Measurements from ENCODE around the gene SATB2. TPM values are rescaled to one million over a fixed set of nuclear protein-coding genes. Genes with fewer than 3 reads are reported as not detected.

The SATB2 gene
- total RNA-seq, 2 donors from 2014 or later, result 0.65 to 0.82 TPM

DNA sequence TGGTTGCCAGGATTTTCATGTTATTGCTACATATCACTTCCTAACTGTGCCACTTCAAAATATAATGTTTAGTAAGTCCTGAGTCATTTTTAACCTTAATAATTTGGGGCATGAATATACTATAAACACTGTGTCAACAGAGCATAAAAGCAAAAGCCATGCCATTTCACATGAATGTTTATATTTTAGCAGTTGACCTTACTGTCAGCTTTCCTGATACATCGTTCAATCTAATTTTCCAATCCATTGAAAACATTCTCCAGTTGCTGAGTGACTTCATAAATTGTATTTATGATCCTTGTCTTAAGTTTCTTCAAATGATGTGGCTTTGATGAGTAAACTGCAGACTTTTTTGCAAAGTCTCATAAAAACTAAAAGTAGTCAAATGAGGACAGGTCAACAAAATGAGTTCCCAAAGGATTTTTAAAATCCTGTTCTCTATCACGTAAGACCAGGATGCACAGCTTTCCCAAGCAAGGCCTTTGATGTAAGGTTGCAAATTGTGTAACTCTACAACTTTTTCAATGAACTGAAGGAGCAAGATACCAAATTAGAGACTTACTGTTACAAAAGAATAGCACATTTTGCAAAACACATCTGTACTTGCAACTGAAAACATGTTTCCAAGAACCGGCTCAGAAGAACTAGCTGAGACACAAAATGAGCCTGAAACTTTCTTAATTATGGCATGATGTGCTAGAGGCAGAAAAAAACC is 117.7 kb downstream of the SATB2 start:
- DNase-seq, result no peak
- no peak overlapping the region for H3K4me3 Mint-ChIP-seq
- H3K27ac Mint-ChIP-seq, result no peak overlapping the region
- no peak for ATAC-seq (replicated peaks in 1 of 2)
- no peaks in the 10 kb centered on the region for H3K36me3 Mint-ChIP-seq (ENCODE audit: insufficient read depth in 2 of 2)
- H3K4me1 Mint-ChIP-seq (ENCODE audit: low read depth), result no peaks in the 10 kb centered on the region
- H3K9me3 Mint-ChIP-seq, result no peaks in the 10 kb centered on the region
- no peaks in the 10 kb centered on the region for H3K27me3 Mint-ChIP-seq (ENCODE audit: low read depth)

DNA sequence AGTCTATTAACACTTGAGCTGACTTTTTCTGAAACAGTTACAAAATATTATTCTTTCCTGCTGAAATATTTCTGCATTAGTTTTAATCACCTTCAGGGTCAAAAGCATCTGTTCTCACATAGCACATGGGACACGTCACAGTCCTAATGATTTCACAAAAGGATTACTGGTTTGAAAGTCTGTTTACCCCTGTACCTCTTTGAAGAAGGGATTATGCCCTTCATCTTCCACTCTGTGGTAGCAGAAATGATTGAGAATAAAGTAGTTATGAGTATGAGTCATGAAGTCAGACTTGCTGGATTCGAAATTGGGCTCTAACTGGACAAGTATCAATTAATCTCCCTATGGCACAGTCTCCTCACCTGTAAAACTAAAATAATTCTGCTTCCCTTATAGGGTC is 121.2 kb downstream of the SATB2 start:
- no peak for ATAC-seq (replicated peaks in 1 of 2)
- Mint-ChIP-seq H3K27ac (no peak overlapping the region), H3K27me3 (ENCODE audit: low read depth) (no peaks in the 10 kb centered on the region), H3K36me3 (ENCODE audit: insufficient read depth in 2 of 2) (no peaks in the 10 kb centered on the region), H3K9me3 (no peaks in the 10 kb centered on the region), H3K4me1 (ENCODE audit: low read depth) (no peaks in the 10 kb centered on the region), H3K4me3 (no peak overlapping the region)
- DNase-seq, result no peak

DNA sequence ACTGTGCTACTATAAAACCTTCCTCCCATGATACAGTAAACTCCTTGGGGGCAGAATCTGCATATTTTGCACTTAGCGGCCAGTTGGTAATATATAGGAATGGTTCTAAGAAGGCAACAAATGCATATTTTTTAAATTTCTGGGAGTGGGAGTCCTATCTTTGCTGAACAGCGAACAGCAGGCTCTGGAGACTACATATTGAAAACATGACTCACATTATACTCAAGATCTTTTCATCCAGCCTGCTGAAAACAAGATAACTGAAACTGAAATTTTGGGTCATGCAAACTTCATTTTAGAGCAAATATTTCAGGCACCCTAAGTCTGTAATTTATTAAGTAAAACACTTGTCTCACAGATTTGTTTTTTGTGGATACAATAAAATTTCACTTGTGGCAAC is 122.2 kb downstream of the SATB2 start:
- H3K27ac Mint-ChIP-seq, result no peak overlapping the region
- H3K36me3 Mint-ChIP-seq (ENCODE audit: insufficient read depth in 2 of 2), result no peaks in the 10 kb centered on the region
- no peak for ATAC-seq (replicated peaks in 1 of 2)
- H3K27me3 Mint-ChIP-seq (ENCODE audit: low read depth), result no peaks in the 10 kb centered on the region
- no peaks in the 10 kb centered on the region for H3K4me1 Mint-ChIP-seq (ENCODE audit: low read depth)
- no peak for DNase-seq
- H3K9me3 Mint-ChIP-seq, result no peaks in the 10 kb centered on the region
- H3K4me3 Mint-ChIP-seq, result no peak overlapping the region

DNA sequence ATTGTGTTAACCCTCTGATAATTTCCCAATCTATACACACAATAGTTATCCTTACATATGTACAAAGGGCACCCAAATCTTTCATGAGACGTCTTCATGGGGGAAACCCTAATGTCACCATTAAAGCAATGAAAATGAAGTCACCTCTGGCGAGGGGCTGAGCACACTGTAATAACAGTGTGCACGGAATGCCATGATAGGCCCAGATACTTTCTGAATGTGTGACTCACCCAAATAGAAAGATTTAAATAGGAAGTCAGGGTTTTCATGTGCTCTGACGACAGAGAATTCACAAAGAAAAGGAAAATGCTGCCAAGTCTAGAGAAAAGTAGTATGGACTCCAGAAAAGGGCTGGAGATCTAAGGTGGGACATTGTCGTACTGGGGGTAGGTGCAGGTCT is 128.3 kb downstream of the SATB2 start:
- Mint-ChIP-seq H3K4me3 (no peak overlapping the region), H3K36me3 (ENCODE audit: insufficient read depth in 2 of 2) (no peaks in the 10 kb centered on the region), H3K27me3 (ENCODE audit: low read depth) (no peaks in the 10 kb centered on the region), H3K27ac (no peak overlapping the region), H3K9me3 (no peaks in the 10 kb centered on the region), H3K4me1 (ENCODE audit: low read depth) (no peaks in the 10 kb centered on the region)
- DNase-seq, result no peak
- no peak for ATAC-seq (replicated peaks in 1 of 2)

DNA sequence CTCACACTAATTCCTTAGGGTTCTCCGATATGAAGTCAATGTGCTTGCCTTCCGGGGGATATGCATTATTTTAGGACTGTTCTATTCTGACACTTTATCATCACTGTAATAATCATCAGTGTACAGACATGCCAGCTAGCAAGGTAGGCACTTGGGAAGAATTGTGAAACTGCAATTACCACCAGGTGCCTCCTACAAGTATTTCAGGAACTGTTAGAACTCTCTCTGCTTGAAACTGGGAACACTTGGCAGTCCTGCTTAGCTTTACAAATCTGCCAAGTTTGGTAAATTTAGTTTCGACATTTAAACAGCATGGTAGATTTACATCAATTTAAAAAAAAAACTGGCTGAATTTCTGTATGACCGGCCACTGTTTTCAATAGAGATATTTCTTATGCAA is 128.7 kb downstream of the SATB2 start:
- no peak overlapping the region for H3K4me3 Mint-ChIP-seq
- H3K27me3 Mint-ChIP-seq (ENCODE audit: low read depth), result no peaks in the 10 kb centered on the region
- ATAC-seq (replicated peaks in 1 of 2) (no peak), DNase-seq (no peak)
- no peak overlapping the region for H3K27ac Mint-ChIP-seq
- no peaks in the 10 kb centered on the region for H3K36me3 Mint-ChIP-seq (ENCODE audit: insufficient read depth in 2 of 2)
- no peaks in the 10 kb centered on the region for H3K9me3 Mint-ChIP-seq
- no peaks in the 10 kb centered on the region for H3K4me1 Mint-ChIP-seq (ENCODE audit: low read depth)

DNA sequence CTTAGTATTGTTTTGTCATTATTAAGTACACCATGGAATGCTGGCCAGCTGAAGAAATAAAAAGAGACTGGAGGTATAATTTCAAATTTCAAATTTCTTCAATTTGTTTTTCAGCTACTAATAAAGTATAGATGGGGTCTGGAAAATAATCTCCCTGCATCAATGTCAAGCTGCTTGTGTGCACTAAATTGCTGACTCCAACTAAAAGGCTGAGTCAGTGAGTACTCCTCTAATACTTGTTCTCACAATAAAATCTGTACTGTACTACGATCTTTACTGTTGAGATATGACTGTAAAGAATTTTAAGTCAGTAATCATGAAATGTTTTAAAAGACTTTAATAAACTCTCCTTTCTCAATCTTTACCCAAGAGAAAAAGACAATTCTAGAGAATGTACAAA is 131.9 kb downstream of the SATB2 start:
- Mint-ChIP-seq H3K27me3 (ENCODE audit: low read depth) (no peaks in the 10 kb centered on the region), H3K36me3 (ENCODE audit: insufficient read depth in 2 of 2) (no peaks in the 10 kb centered on the region), H3K27ac (no peak overlapping the region)

DNA sequence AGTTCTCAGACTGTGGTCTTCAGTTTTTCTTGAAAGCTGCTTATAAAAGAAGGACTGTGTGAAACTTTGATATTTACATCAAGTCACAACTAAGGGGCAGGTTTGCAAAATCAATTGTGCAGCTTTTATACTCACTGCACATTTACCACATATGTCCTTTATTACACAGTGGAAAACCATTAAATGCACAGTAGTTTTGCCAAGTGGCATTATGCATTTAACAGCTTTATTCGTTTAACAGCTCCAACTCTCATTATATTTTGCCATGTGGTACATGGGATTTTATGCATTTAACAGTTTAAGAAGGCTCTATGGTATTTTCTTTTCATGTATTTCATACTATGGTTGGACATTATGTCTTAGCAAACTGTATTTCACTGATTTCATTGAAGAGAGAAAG is 135.6 kb downstream of the SATB2 start:
- H3K27ac Mint-ChIP-seq, result no peak overlapping the region
- H3K4me1 Mint-ChIP-seq (ENCODE audit: low read depth), result no peaks in the 10 kb centered on the region
- H3K36me3 Mint-ChIP-seq (ENCODE audit: insufficient read depth in 2 of 2), result no peaks in the 10 kb centered on the region
- no peaks in the 10 kb centered on the region for H3K27me3 Mint-ChIP-seq (ENCODE audit: low read depth)
- no peak for ATAC-seq (replicated peaks in 1 of 2)
- no peak for DNase-seq
- H3K4me3 Mint-ChIP-seq, result no peak overlapping the region
- H3K9me3 Mint-ChIP-seq, result no peaks in the 10 kb centered on the region

More for the DNA sequence above, 131.9 kb downstream of the SATB2 start:
- no peak overlapping the region for H3K4me3 Mint-ChIP-seq
- DNase-seq (no peak), ATAC-seq (replicated peaks in 1 of 2) (no peak)
- no peaks in the 10 kb centered on the region for H3K9me3 Mint-ChIP-seq
- no peaks in the 10 kb centered on the region for H3K4me1 Mint-ChIP-seq (ENCODE audit: low read depth)

DNA sequence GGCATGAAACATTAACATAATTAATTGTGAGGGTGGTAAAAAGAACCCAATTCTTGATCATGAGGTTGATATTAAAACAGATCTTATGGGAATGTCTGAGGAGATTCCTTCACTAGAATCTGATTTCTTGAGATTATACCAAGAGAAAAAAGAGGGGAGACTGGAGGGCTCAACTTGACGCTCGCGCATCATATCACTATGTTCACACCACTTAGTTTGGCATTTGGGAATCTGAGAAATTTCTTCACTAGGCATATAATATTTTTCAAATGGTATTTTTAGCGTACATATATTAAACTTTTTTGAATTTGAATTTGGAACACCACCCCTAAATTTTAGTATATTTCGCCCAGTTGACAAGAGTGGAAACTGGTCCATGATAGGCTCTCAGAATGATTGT is 140.1 kb downstream of the SATB2 start:
- Mint-ChIP-seq H3K27ac (no peak overlapping the region), H3K4me1 (ENCODE audit: low read depth) (no peaks in the 10 kb centered on the region), H3K4me3 (no peak overlapping the region), H3K36me3 (ENCODE audit: insufficient read depth in 2 of 2) (no peaks in the 10 kb centered on the region), H3K27me3 (ENCODE audit: low read depth) (peaks cover 3% of the 10 kb centered on the region), H3K9me3 (peaks cover 0 to 2% of the 10 kb centered on the region in 2 donors)
- DNase-seq, result no peak
- no peak for ATAC-seq (replicated peaks in 1 of 2)

DNA sequence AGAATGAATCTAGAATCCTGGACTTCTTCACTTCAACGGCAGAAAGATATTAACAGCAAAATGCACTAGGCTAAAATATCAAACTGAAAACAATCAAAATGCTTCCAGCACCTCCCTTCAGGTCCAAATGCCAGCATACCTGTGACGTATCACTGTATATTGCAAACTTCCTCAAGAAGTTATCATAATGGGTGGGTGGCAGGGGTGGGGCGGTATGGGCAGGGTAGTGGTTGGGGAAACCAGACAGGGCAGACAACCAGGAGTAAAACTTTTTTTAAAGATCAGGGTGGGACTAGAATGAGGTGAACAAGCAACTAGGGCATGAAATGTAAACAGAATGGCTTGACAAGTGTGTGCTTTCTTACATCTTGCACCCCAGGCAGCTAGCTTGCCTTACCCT is 140.9 kb downstream of the SATB2 start:
- ATAC-seq (replicated peaks in 1 of 2) (no peak), DNase-seq (no peak)
- H3K9me3 Mint-ChIP-seq, result peaks cover 0 to 3% of the 10 kb centered on the region in 2 donors
- no peak overlapping the region for H3K27ac Mint-ChIP-seq
- H3K4me3 Mint-ChIP-seq, result no peak overlapping the region
- no peaks in the 10 kb centered on the region for H3K4me1 Mint-ChIP-seq (ENCODE audit: low read depth)
- no peaks in the 10 kb centered on the region for H3K36me3 Mint-ChIP-seq (ENCODE audit: insufficient read depth in 2 of 2)
- peaks cover 6% of the 10 kb centered on the region for H3K27me3 Mint-ChIP-seq (ENCODE audit: low read depth)

DNA sequence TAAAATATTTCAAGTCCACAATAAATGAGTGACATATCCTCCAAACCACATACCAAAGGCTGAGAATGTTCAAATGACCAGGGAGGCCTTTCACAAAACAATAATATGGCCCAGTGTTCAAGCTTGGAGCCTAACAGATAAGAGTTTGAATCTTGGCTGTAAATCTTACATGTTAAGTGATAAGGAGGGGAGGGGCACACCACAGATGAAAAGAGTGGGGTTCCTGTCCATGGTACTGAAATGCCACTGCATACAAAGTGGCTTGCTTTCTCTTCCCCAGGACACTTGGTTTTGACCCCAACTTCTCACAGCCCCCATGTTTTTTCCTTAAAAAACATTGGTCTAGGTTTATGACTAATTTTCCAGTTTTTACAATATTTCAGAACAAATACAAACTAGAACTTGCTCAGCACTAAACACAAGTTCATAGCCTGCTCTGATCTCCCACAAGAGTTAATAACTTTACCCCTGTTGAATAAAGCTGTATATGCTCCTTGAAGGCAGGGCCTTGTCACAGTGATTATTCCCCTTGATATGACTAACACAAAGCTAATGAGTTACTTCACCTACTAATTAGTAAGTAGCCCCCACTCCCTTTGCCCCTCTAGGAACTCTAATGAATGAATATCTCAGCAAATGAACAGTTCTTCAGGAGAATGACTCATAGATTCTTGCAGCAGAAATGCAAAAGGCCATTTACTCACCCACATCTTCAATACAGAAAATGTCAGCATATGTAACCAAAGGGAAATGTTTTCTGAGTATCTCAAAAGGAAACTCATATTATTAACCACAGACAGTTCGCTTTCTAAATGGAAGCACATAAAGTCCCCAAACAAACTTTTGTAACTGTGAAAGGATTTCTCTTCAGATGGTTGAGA is 142.2 kb downstream of the SATB2 start:
- Mint-ChIP-seq H3K9me3 (peaks cover 0 to 5% of the 10 kb centered on the region in 2 donors), H3K27ac (no peak overlapping the region), H3K36me3 (ENCODE audit: insufficient read depth in 2 of 2) (no peaks in the 10 kb centered on the region), H3K4me1 (ENCODE audit: low read depth) (no peaks in the 10 kb centered on the region), H3K4me3 (no peak overlapping the region), H3K27me3 (ENCODE audit: low read depth) (peaks cover 6% of the 10 kb centered on the region)
- DNase-seq, result no peak
- no peak for ATAC-seq (replicated peaks in 1 of 2)

DNA sequence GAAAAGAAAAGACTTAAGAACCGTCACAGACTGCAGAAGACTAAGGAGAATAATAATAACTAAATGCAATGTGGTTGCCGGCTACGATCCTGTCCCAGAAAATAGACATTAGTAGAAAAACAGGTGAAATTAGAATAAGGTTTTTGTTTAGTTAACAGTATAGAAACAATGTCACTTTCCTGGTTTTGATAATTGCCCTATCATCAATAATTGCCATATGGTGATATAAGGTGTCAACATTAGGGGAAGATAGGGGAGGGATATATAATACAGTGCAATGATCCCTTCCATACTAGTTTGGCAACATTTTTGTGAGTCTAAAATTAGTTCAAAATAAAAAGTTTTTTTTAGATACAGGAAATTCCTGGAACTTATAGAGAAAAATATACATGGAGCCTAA is 144.8 kb downstream of the SATB2 start:
- peaks cover 6% of the 10 kb centered on the region for H3K27me3 Mint-ChIP-seq (ENCODE audit: low read depth)
- peaks cover 0 to 5% of the 10 kb centered on the region in 2 donors for H3K9me3 Mint-ChIP-seq
- H3K27ac Mint-ChIP-seq, result no peak overlapping the region
- no peak for ATAC-seq (replicated peaks in 1 of 2)
- no peaks in the 10 kb centered on the region for H3K36me3 Mint-ChIP-seq (ENCODE audit: insufficient read depth in 2 of 2)
- H3K4me1 Mint-ChIP-seq (ENCODE audit: low read depth), result no peaks in the 10 kb centered on the region
- no peak for DNase-seq
- no peak overlapping the region for H3K4me3 Mint-ChIP-seq

DNA sequence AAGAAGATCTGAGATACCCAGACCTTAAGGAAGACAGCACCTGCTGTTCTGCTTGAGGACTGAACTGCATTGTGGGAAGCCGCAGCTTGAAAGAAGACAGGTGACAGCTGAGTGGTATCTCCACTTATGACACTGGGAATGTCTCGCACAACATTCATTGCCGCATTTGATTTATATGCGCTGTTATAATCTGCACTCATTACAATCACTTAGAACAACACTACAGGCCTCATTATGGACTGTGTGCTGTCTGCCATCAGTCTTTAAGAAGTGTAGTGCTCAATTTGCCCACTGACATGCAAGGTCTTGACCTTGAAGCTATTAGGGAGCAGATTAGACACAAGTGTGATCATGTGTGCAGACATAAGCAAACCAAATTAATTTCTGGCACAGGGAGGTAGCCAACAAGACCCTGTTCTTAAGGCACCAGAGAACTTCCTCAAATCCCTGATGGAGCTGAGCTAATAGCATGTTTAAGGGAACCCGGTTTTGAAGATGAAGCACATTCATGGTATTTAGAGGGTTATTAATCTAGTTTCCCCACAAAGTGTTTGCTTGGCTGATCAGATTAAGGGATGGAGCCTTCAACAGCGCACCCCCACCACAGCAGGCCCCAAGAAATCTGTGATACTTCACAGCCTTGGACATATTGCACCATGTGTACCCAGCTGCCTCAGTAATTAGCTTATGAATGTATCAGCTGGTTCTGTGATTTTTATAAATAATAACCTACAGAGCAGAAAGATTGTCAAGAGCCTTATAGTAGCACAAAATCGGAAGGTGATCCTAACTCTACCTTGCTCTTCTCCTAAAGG is 146.8 kb downstream of the SATB2 start:
- DNase-seq (no peak), ATAC-seq (replicated peaks in 1 of 2) (no peak)
- Mint-ChIP-seq H3K4me1 (ENCODE audit: low read depth) (no peaks in the 10 kb centered on the region), H3K27me3 (ENCODE audit: low read depth) (peaks cover 6% of the 10 kb centered on the region), H3K9me3 (peaks cover 0 to 5% of the 10 kb centered on the region in 2 donors), H3K36me3 (ENCODE audit: insufficient read depth in 2 of 2) (no peaks in the 10 kb centered on the region), H3K4me3 (no peak overlapping the region), H3K27ac (no peak overlapping the region)

DNA sequence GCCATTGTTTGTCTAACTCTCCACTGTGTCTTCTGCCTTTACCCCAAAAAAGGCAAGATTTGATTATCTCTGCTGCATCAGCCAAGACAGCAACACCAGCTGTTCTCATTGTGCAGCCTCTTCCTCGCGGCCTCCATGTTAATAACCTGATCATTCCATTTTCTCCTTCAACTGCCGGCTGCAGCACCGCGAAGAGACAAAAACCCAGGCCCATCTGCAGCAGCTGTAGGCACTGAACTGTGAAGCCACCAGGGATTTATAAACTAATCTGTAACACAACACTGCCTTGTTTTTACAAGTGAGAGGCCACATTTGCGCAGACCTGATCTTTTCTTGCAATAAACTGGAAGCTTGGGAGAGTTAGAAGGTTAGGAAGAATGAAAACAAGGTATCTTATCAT is 147.8 kb downstream of the SATB2 start:
- DNase-seq, result no peak
- Mint-ChIP-seq H3K9me3 (peaks cover 0 to 5% of the 10 kb centered on the region in 2 donors), H3K27me3 (ENCODE audit: low read depth) (peaks cover 6% of the 10 kb centered on the region), H3K27ac (no peak overlapping the region), H3K36me3 (ENCODE audit: insufficient read depth in 2 of 2) (no peaks in the 10 kb centered on the region), H3K4me1 (ENCODE audit: low read depth) (no peaks in the 10 kb centered on the region), H3K4me3 (no peak overlapping the region)
- ATAC-seq (replicated peaks in 1 of 2), result no peak

All from activated T-cell treated with anti-CD3 and anti-CD28 coated beads, Interleukin-2, amount 50 U/mL, for 72 hours (primary cell).